ENCODE measurements around the gene KDM5C. TPM values are rescaled to one million over a fixed set of nuclear protein-coding genes. Genes with fewer than 3 reads are reported as not detected.
A peak's percentile ranks its signal among the peaks of the same experiment; 100 is the strongest.

KDM5C gene
- total and polyA plus RNA-seq, 9 of the 15 experiments (the other 6 are each of a cell fraction or from before 2014, with no cell fraction given): 0.62 to 136 (median 52.4) TPM

DNA sequence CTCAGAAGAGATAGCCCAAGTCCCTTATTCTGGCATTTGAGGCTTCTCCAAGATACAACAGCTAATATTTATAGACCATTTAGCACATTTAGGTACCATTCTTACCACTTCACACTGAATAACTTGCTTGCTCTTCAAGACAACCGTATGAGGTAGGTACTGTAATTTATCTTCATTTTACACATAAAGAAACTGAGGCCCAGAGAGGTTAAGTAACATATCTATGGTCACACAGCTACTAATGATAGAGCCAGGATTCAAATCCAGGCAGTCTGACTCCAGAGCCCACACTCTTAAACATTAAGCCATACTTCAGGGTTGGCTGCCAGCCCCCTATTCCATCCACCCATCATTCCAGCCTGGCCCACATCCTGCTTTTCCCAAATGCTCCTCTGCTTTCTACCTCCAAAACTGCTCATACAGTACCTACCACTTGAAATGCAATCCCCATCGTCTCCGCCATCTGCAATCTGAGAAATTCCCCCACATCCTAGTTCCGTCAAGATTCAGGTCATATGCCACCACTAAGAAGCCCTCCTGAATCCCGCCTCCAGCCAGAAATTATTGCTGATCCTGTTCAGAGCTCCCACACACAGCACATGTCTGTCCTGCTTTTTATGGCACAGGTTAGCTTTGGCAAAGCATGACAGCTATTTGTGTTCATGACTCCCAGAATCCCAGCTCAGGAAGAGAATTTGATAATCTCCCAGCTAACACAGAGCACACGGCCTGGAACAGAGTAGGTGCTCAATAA is 32.8 kb upstream of the KDM5C start (continued):
- TF ChIP-seq HES1 (IDR thresholded peaks at IDR 0.05; ENCODE audit: low read depth): no peak
- TF ChIP-seq BCOR (IDR thresholded peaks at IDR 0.05): peak; percentile 76
- no peak for TF ChIP-seq SOX6 (IDR thresholded peaks at IDR 0.05)
- TF ChIP-seq, protein P1, sequence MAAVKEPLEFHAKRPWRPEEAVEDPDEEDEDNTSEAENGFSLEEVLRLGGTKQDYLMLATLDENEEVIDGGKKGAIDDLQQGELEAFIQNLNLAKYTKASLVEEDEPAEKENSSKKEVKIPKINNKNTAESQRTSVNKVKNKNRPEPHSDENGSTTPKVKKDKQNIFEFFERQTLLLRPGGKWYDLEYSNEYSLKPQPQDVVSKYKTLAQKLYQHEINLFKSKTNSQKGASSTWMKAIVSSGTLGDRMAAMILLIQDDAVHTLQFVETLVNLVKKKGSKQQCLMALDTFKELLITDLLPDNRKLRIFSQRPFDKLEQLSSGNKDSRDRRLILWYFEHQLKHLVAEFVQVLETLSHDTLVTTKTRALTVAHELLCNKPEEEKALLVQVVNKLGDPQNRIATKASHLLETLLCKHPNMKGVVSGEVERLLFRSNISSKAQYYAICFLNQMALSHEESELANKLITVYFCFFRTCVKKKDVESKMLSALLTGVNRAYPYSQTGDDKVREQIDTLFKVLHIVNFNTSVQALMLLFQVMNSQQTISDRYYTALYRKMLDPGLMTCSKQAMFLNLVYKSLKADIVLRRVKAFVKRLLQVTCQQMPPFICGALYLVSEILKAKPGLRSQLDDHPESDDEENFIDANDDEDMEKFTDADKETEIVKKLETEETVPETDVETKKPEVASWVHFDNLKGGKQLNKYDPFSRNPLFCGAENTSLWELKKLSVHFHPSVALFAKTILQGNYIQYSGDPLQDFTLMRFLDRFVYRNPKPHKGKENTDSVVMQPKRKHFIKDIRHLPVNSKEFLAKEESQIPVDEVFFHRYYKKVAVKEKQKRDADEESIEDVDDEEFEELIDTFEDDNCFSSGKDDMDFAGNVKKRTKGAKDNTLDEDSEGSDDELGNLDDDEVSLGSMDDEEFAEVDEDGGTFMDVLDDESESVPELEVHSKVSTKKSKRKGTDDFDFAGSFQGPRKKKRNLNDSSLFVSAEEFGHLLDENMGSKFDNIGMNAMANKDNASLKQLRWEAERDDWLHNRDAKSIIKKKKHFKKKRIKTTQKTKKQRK (IDR thresholded peaks at IDR 0.05; ENCODE audit: borderline replicate concordance, low read depth, low read length): no peak
- TF ChIP-seq MTA2 (IDR thresholded peaks at IDR 0.05; ENCODE audit: low read depth): no peak
- TF ChIP-seq, protein P2, sequence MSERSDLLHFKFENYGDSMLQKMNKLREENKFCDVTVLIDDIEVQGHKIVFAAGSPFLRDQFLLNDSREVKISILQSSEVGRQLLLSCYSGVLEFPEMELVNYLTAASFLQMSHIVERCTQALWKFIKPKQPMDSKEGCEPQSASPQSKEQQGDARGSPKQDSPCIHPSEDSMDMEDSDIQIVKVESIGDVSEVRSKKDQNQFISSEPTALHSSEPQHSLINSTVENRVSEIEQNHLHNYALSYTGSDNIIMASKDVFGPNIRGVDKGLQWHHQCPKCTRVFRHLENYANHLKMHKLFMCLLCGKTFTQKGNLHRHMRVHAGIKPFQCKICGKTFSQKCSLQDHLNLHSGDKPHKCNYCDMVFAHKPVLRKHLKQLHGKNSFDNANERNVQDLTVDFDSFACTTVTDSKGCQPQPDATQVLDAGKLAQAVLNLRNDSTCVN (CRISPR knock-in tag; IDR thresholded peaks at IDR 0.05): no peak
- peak; percentile 36 to 52; a peak in 3 of 4 replicates for TF ChIP-seq KDM1A (IDR thresholded peaks at IDR 0.05)
- TF ChIP-seq POLR2A (conservative IDR thresholded peaks at IDR 0.05): no peak
- no peak for TF ChIP-seq ZNF280B (CRISPR knock-in tag; IDR thresholded peaks at IDR 0.05)
- TF ChIP-seq ZNF407 (IDR thresholded peaks at IDR 0.05; ENCODE audit: low read depth): no peak
